ENCODE measurements around the gene SLC22A12. TPM values are rescaled to one million over a fixed set of nuclear protein-coding genes. Genes with fewer than 3 reads are reported as not detected.

SLC22A12 gene
- total and polyA plus RNA-seq, 2 of the 8 experiments (the other 6 are each of a cell fraction or from before 2014, with no cell fraction given) = not detected

DNA sequence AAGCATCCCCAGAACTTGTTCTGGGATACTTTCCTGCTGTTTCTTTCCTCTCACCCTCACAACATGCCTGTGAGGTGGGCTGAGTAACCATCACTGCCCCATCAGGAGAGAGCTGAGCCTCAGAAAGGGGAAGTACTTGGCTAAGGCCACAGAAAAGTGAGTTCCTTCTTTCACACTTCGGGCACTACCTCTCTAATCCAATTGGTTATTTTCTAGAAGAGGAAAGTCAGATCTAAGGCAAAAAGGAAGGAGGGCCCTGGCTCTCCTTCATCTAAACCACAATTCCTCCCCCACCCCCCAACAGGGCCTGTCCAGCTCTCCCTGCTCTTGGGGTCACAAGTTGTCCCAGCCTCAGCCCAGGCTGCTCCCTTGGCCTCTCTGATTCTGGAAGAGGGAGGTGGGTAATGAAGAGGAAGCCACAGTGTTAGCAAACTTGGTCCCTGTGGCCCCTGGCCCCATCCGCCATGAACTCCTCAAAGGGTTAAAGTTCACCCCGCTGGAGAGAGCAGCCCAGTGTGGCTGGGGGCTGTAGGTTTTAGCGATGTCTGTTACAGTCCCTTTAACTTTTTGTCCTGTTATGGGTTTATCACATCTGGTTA, 34.0 kb downstream of the SLC22A12 start:
- Histone ChIP-seq H3K36me3 (ENCODE audit: control insufficient read depth in 2 of 4, insufficient read depth in 4 of 4, low read length in 3 of 4) (no peaks in the 10 kb centered on the region), H3K4me1 (replicated peaks in 1 of 4; ENCODE audit: control insufficient read depth in 3 of 4, insufficient read depth in 4 of 4, low read length in 3 of 4) (peaks cover 0 to 10% (median 7%) of the 10 kb centered on the region in 4 experiments; a peak in 3 of 7 replicates), H3K4me2 (ENCODE audit: insufficient read depth in 1 of 2, low read depth in 2 of 2, low read length in 2 of 2) (no peak overlapping the region), H2BK5ac (ENCODE audit: low read depth, low read length) (no peak overlapping the region), H3K23ac (ENCODE audit: insufficient read length) (no peak overlapping the region), H3K4ac (replicated peaks; ENCODE audit: insufficient read length, low read depth, low read length) (no peak overlapping the region), H3K4me3 (ENCODE audit: extremely low read depth in 1 of 4, insufficient read depth in 2 of 4, low read depth in 3 of 4, low read length in 4 of 4) (no peak overlapping the region), H2BK120ac (replicated peaks; ENCODE audit: low read depth, low read length) (no peak overlapping the region), H3K9ac (replicated peaks in 1 of 4; ENCODE audit: extremely low read depth in 1 of 4, low read depth in 3 of 4, low read length in 3 of 4) (no peak overlapping the region), H2AFZ (ENCODE audit: low read length) (no peak overlapping the region), H3K14ac (ENCODE audit: insufficient read length) (no peak overlapping the region), H3K27me3 (replicated peaks in 1 of 4; ENCODE audit: control insufficient read depth in 3 of 4, extremely low read depth in 1 of 4, insufficient read depth in 3 of 4, low read length in 3 of 4) (peaks cover 0 to 4% (median 0%) of the 10 kb centered on the region in 4 experiments; a peak in 1 of 7 replicates), H4K8ac (ENCODE audit: extremely low read depth, insufficient read depth, low read length) (no peak overlapping the region), H2BK20ac (ENCODE audit: low read length) (no peak overlapping the region), H3K9me3 (ENCODE audit: insufficient read depth in 2 of 2, low read depth in 1 of 2, low read length in 1 of 2) (no peaks in the 10 kb centered on the region), H3K79me1 (ENCODE audit: low read depth, low read length) (no peaks in the 10 kb centered on the region), H4K91ac (replicated peaks; ENCODE audit: insufficient read length, low read length) (no peak overlapping the region), H3K23me2 (ENCODE audit: low read depth, low read length) (peaks cover 3% of the 10 kb centered on the region; the same call in 1 of the 2 replicates), H3K56ac (replicated peaks; ENCODE audit: insufficient read length, low read depth, low read length) (no peak overlapping the region), H2BK12ac (ENCODE audit: low read depth, low read length) (no peak overlapping the region), H4K20me1 (replicated peaks in 1 of 2; ENCODE audit: control insufficient read depth in 1 of 2, insufficient read depth in 2 of 2, low read length in 2 of 2) (no peaks in the 10 kb centered on the region), H2AK5ac (ENCODE audit: low read depth, low read length) (no peak overlapping the region), H4K5ac (ENCODE audit: insufficient read length, low read depth, low read length) (no peak overlapping the region), H3K18ac (ENCODE audit: extremely low read depth, low read length) (no peak overlapping the region), H2BK15ac (ENCODE audit: low read length) (no peak overlapping the region), H3K27ac (ENCODE audit: low read depth, low read length) (no peak overlapping the region), H3K79me2 (ENCODE audit: control insufficient read depth in 1 of 2, insufficient read depth in 2 of 2, low read length in 2 of 2) (no peaks in the 10 kb centered on the region)
- WGBS, 2 experiments (ENCODE audit: extremely low coverage in 1 of 2, insufficient coverage in 1 of 2, insufficient read length in 1 of 2, insufficient replicate concordance in 2 of 2, low coverage in 1 of 2, low lambda C conversion rate in 2 of 2, missing lambda C conversion rate in 1 of 2) = 94% methylated on average over 4 of the region's 4 CpGs; no CpG with 5 or more reads in 1 of the 2 experiments
- DNase-seq (ENCODE audit: low read depth in 1 of 2, low spot score in 2 of 2) (no peak), FAIRE-seq (no peak)
- POLR2A ChIA-PET (ENCODE audit: partially characterized antibody) = no interaction called here
- CTCF ChIA-PET (ENCODE audit: partially characterized antibody) = interaction anchor here (0.9 to 12.7 kb wide), 5 partner anchors 10 to 60 kb away, joined by 3 to 188 read pairs (median 3); no protein-coding TSS in a partner anchor
- TF ChIP-seq GTF2F1 (IDR thresholded peaks at IDR 0.05; ENCODE audit: borderline replicate concordance, low read depth, low read length) (no peak), NANOG (IDR thresholded peaks at IDR 0.05; ENCODE audit: insufficient read depth, low read depth, low read length, poor library complexity, severe bottlenecking) (no peak), POLR2AphosphoS5 (IDR thresholded peaks at IDR 0.05; ENCODE audit: low read depth, low read length) (no peak), CEBPB (IDR thresholded peaks at IDR 0.05; ENCODE audit: low read depth, low read length) (no peak), SIX5 (IDR thresholded peaks at IDR 0.05; ENCODE audit: low read depth, low read length) (no peak), FOSL1 (IDR thresholded peaks at IDR 0.05; ENCODE audit: insufficient read depth, low read depth, low read length) (no peak), CTBP2 (IDR thresholded peaks at IDR 0.05; ENCODE audit: borderline replicate concordance, insufficient read depth, insufficient read length, low read length) (no peak), CREB1 (IDR thresholded peaks at IDR 0.05) (no peak)
- TF ChIP-seq, protein P1, sequence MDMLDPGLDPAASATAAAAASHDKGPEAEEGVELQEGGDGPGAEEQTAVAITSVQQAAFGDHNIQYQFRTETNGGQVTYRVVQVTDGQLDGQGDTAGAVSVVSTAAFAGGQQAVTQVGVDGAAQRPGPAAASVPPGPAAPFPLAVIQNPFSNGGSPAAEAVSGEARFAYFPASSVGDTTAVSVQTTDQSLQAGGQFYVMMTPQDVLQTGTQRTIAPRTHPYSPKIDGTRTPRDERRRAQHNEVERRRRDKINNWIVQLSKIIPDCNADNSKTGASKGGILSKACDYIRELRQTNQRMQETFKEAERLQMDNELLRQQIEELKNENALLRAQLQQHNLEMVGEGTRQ (IDR thresholded peaks at IDR 0.05; ENCODE audit: low read length) = no peak
- TF ChIP-seq, protein P2, sequence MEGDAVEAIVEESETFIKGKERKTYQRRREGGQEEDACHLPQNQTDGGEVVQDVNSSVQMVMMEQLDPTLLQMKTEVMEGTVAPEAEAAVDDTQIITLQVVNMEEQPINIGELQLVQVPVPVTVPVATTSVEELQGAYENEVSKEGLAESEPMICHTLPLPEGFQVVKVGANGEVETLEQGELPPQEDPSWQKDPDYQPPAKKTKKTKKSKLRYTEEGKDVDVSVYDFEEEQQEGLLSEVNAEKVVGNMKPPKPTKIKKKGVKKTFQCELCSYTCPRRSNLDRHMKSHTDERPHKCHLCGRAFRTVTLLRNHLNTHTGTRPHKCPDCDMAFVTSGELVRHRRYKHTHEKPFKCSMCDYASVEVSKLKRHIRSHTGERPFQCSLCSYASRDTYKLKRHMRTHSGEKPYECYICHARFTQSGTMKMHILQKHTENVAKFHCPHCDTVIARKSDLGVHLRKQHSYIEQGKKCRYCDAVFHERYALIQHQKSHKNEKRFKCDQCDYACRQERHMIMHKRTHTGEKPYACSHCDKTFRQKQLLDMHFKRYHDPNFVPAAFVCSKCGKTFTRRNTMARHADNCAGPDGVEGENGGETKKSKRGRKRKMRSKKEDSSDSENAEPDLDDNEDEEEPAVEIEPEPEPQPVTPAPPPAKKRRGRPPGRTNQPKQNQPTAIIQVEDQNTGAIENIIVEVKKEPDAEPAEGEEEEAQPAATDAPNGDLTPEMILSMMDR (IDR thresholded peaks at IDR 0.05; ENCODE audit: control extremely low read depth in 1 of 3, insufficient read depth in 1 of 3, low read depth in 1 of 3, low read length in 3 of 3) = no peak

All from H1 (cell line).